NCI-H2107 treated with DMSO at 0.1 percent for 48 hours (cell line): Measurements from ENCODE around the gene SLC4A4.
A peak's percentile ranks its signal among the peaks of the same experiment; 100 is the strongest.

Experiments used
- DNase-seq: peaks from one replicate; lab custom pipeline; 2025; ENCODE audit not compliant: unreplicated experiment; lab: John Stamatoyannopoulos, UW

SLC4A4 gene

DNA sequence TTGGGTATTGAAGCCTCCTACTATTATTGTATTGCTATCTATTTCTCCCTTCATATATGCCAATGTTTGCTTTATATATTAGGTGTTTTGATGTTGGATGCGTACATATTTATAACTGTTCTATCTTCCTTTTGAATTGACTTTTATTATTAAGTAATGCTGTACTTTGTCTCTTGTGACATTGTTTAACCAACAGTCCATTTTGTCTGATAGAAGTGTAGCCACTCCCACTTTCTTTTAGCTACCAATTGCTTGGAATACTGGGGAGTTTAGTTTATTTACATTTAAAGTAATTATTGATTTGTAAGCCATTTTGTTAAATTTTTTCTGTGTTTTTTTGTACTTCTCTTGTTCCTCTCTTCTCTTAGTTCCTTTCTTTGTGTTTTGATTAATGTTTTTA, 249.2 kb downstream of the SLC4A4 start:
- DNase-seq, result no peak

DNA sequence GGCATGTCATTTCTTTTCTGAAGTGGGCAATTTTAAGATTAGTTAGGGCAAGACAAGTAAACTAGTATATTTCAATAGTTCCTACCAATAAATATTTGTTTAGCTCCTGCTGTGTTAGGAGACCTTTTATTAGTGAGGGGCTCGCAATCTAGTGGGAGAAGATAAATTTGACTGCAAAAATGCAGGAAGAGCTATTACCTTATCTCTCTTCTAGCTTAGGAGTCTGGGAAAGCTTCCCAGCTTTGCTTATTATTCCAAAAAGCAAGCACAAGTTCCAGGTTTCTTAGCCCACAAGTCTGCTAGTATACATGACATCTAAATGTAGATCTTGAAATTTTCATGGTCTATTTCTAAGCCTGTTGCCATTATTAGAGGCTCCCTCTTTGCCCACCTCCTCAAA, 254.0 kb downstream of the SLC4A4 start:
- DNase-seq, result no peak

DNA sequence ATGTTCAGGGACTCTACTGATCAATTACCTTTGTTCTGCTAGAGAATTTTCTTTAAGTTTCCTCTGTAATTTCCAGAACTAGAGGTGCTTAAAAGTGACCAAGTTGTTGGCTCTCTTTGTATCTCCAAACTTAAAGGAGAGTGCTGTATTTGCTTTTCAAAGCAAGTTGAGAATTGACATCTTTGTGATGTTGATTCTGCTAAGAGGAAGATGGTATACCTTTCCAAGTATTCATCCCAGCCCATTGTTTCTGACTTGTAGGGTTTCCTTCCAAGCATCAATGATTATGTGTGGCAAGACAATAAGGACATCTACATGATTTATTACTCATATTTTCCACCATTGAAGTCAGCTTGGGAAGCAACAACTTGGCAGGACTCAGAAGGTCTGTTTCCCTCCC, 254.5 kb downstream of the SLC4A4 start:
- DNase-seq, result no peak

DNA sequence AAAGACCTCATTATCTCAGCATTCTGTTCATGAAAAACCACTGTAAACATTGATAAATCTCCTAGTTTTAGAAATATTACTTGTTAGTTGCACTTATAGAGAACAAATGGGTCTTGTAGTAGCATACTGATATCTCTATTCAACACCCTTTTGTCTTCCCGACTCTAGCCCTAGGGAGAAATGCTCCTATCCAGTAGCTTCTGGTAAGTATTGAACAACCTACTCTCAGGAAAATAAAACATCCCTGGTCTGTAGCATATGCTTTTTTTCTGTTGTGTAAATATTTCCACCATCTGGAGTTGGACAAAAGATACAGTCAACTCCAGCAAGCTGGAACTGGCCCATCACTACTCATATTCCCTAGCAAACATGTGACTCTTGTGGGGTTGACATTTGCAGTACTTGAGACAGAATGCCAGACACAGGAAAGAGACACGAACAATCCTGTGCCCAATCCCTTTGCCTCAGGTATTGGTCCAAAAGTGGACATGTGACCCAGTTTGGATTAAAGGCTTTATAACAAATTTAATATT, 256.8 kb downstream of the SLC4A4 start:
- peak; percentile 59 for DNase-seq

DNA sequence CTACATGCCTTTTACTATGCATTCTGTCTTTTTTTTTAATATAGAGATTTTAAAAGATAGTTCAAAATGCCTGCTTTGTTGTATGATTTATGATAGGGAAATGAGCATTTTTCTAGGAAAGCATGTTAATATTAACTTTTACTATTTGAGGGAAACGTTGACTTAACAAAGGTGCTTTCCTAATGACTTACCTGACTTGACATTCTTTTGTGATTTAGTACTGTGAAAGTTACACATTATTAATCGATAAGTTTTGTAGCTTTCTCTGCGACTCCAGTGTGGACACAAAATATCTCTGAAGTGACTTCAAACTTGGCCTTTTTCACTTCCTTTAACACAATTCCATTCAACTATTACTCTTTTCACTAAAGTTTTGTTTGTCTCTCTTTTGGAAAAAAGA, 260.8 kb downstream of the SLC4A4 start:
- DNase-seq, result no peak

- DNase-seq, result no peak
Measured at GRCh38 chr4:71602289-71602900, 263.6 kb downstream of the SLC4A4 start.

DNA sequence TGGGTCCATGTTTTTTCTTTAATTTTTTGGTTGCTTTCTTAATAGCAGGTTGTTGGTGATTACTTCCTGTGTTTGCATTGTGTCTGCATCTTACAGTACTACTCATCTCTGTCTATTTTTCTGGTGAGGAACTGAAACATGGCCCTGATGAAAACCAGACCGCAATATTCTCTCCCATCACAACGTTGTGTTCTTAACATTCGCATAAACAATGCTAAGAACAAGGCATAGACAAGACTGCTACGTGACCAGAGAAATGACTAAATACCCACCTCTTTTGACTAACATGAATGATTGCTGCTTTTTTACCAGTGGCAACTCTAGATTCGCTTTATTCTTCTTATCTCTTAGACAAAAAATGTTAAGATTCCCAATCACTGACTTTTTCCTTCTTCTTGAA, 266.0 kb downstream of the SLC4A4 start:
- DNase-seq, result no peak

- DNase-seq, result no peak
Measured at GRCh38 chr4:71607109-71607508, 268.3 kb downstream of the SLC4A4 start.

GRCh38 chr4:71607780-71608677, 269.2 kb downstream of the SLC4A4 start:
- no peak for DNase-seq

- DNase-seq, result no peak
Measured at GRCh38 chr4:71608678-71609071, 269.9 kb downstream of the SLC4A4 start.

DNA sequence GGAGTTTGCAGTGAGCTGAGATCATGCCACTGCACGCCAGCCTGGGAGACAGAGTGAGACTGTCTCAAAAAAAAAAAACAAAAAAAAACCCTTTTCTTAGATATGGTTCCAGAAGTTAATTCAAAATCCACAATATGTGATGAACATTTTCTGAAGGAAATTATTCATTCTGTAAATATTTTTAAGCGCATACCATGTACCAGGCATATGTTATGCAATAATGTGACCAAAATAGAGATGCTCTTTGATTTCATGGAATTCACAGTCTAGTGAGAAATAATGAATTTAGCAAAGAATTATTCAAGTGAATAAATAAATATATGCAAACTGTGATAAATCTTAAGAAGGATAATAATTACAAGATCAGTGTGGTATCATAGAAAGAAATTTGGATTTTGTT, 270.3 kb downstream of the SLC4A4 start:
- no peak for DNase-seq

DNA sequence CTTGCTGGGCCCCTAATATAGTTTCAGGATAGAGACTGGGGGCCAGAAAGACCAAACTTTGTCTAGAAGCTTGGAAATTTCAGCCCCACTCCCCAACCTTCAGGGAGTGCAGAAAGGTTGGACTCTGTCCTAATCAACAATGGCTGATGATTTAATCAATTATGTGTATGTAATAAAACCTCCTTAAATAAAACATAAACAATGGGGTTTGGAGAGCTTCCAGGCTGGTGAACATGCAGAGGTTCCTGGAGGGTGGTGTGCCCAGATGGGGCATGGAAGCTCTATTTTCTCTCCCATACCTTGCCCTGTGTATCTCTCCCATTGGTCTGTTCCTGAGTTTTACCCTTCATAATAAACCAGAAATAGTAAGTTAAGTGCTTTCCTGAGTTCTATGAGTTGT, 270.8 kb downstream of the SLC4A4 start:
- no peak for DNase-seq

GRCh38 chr4:71614621-71615020, 275.8 kb downstream of the SLC4A4 start:
- DNase-seq, result no peak

DNA sequence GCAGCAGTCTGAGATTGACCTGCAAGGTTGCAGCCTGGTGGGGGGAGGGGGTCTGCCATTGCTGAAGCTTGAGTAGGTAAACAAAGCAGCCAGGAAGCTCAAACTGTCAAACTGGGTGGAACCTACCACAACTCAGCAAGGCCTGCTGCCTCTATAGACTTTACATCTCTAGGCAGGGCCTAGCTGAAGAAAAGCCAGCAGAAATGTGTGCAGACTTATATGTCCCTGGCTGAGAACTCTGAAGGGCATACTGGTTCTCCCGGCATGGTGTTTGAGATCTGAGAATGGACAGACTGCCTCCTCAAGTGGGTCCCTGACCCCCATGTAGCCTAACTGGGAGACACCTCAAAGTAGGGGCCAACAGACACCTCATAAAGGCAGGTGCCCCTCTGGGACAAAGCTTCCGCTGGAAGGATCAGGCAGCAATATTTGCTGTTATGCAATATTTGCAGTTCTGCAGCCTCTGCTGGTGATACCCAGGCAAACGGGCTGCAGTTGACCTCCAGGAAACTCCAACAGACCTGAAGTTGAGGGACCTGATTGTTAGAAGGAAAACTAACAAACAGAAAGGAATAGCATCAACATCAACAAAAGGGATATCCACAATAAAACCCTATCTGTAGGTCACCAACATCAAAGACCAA, 277.5 kb downstream of the SLC4A4 start:
- no peak for DNase-seq
